PC-3 (cell line): ENCODE measurements around the gene PDGFB.

Experiments used
- CTCF ChIP-seq: fragments of 300-600 bp; sonication (generic); conservative IDR thresholded peaks from 2 replicates; pipeline ENCODE4 v1.5.1; 2017; ENCODE audit warnings: antibody characterized with exemption, low read depth, mild to moderate bottlenecking, low read length
- EZH2 ChIP-seq: fragments of 300-600 bp; sonication (generic); IDR thresholded peaks from one replicate; pipeline ENCODE4 v1.6.1; 2017; ENCODE audit warnings: antibody characterized with exemption, mild to moderate bottlenecking, low read length; ENCODE audit not compliant: unreplicated experiment

DNA sequence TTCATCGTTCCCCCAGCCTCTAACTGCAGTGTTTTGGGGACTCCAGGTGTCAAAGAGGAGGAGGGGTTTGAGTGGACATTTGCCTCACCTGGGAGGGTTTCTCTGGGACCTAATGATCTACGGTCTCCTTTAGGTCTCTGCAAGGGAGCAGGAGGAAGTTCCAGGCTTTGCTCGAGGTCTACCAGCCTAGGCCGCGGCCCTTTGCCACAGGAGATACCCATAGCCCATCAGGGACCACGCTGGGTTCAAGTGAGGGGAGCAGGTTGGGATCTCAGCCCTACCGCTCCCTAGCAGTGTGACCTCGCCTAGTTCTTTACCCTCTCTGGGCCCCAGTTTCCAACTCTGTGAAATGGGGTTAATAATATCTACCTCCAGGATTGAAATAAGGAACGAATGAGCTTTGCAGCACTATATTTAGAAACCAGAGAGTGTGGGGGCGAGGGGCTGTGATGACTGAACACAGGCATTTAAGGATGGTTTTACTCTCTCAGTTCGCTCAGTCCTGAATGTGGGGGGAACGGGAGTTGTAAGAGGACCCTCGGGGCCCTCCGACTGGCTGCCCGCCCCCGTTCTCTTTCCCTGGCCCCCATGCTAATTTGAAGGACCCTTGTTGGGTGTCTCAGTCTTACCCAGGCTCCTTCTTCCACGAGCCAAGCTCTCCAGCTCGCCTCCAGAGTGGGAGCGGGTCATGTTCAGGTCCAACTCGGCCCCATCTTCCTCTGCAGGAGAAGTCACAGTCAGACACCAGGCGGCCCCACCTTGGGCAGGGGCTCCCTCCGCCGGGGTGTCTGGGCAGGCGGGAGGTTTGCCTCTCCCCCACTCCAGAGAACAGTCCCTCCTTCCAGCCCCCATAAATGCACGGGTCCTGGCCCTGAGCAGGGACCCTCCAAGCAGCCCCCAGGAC lies 11.7 kb downstream of the PDGFB start:
- no peak for TF ChIP-seq CTCF
- TF ChIP-seq EZH2, result no peak
